Measurements from ENCODE around the gene TRPM7. TPM values are rescaled to one million over a fixed set of nuclear protein-coding genes. Genes with fewer than 3 reads are reported as not detected.

The TRPM7 gene
- total and polyA plus RNA-seq, 2 of the 13 experiments (the other 11 are each of a cell fraction or from before 2014, with no cell fraction given): 11.0 to 36.0 TPM

DNA sequence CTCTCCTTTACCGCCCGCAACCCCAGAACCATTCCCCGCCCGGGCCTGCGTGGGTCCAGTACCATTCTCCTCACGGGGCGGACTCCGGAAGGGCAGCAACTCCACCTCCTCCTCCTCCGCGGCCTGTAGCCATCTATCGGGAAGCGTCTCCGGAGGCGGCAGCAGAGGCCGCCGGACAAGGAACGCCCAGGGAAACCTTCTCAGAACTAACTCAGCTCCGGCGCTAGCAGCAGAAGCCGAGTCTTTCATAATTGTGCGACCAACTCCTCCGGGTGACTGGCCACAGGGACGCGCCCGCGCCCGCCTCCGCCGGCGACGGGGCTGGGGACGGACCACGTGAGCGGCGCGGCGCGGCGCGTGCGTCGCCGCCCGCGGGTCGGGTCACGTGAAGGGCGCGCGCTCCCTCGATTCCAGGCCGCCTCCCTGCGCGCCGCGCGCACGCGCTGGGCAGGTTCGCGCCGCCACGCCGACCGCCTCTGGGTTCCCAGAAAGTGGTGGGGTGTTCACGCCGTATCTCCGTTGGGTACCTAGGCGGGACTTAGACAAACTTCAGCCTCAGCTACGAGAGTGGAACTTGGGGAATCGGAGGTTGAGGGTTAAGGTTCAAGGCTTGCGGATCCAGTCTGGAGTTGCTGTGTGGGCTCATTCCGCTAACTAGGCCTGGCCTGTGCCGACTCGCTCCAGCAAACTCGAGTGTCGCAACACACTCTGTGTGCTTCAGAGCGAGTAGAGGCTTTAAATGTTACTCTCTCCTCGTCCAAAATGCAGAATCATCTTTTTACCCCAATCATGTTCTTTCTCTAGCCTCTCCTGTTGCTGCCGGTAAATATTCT, at the start of gene TRPM7 (continued):
- TF ChIP-seq, protein P1, sequence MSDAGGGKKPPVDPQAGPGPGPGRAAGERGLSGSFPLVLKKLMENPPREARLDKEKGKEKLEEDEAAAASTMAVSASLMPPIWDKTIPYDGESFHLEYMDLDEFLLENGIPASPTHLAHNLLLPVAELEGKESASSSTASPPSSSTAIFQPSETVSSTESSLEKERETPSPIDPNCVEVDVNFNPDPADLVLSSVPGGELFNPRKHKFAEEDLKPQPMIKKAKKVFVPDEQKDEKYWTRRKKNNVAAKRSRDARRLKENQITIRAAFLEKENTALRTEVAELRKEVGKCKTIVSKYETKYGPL (CRISPR knock-in tag; IDR thresholded peaks at IDR 0.05): peak; percentile 64; the same call in 1 of the 2 replicates
- TF ChIP-seq ZFP37 (CRISPR knock-in tag; IDR thresholded peaks at IDR 0.05; ENCODE audit: borderline replicate concordance) (no peak), ZNF790 (CRISPR knock-in tag; IDR thresholded peaks at IDR 0.05; ENCODE audit: borderline replicate concordance) (no peak; the same call in 1 of the 2 replicates), HCFC1 (IDR thresholded peaks at IDR 0.05; ENCODE audit: low read depth, low read length) (no peak), ZFP41 (CRISPR knock-in tag; IDR thresholded peaks at IDR 0.05; ENCODE audit: borderline replicate concordance) (no peak; the same call in 1 of the 2 replicates), ZNF543 (CRISPR knock-in tag; IDR thresholded peaks at IDR 0.05) (no peak), ZNF317 (CRISPR knock-in tag; IDR thresholded peaks at IDR 0.05) (peak; percentile 54; the same call in 1 of the 2 replicates), NFYB (CRISPR knock-in tag; IDR thresholded peaks at IDR 0.05) (peak; percentile 13; the same call in 1 of the 2 replicates), ZNF282 (IDR thresholded peaks at IDR 0.05; ENCODE audit: partially characterized antibody) (no peak), PHB2 (IDR thresholded peaks at IDR 0.05; ENCODE audit: partially characterized antibody) (no peak), REXO4 (CRISPR knock-in tag; IDR thresholded peaks at IDR 0.05; ENCODE audit: borderline replicate concordance) (no peak), ZNF296 (CRISPR knock-in tag; conservative IDR thresholded peaks at IDR 0.05) (no peak), SKI (IDR thresholded peaks at IDR 0.05; ENCODE audit: partially characterized antibody) (peak; percentile 86), HNF4A (CRISPR knock-in tag; IDR thresholded peaks at IDR 0.05) (peak; percentile 48; the same call in 1 of the 2 replicates), ZNF672 (CRISPR knock-in tag; IDR thresholded peaks at IDR 0.05) (no peak), ZNF879 (CRISPR knock-in tag; IDR thresholded peaks at IDR 0.05) (peak; percentile 61; the same call in 1 of the 2 replicates), TBP (CRISPR knock-in tag; IDR thresholded peaks at IDR 0.05) (no peak), KAT2B (IDR thresholded peaks at IDR 0.05; ENCODE audit: borderline replicate concordance, low read depth, low read length) (no peak), ZNF383 (CRISPR knock-in tag; IDR thresholded peaks at IDR 0.05; ENCODE audit: borderline replicate concordance) (peak; percentile 82; the same call in 1 of the 2 replicates)
- TF ChIP-seq, protein P2, sequence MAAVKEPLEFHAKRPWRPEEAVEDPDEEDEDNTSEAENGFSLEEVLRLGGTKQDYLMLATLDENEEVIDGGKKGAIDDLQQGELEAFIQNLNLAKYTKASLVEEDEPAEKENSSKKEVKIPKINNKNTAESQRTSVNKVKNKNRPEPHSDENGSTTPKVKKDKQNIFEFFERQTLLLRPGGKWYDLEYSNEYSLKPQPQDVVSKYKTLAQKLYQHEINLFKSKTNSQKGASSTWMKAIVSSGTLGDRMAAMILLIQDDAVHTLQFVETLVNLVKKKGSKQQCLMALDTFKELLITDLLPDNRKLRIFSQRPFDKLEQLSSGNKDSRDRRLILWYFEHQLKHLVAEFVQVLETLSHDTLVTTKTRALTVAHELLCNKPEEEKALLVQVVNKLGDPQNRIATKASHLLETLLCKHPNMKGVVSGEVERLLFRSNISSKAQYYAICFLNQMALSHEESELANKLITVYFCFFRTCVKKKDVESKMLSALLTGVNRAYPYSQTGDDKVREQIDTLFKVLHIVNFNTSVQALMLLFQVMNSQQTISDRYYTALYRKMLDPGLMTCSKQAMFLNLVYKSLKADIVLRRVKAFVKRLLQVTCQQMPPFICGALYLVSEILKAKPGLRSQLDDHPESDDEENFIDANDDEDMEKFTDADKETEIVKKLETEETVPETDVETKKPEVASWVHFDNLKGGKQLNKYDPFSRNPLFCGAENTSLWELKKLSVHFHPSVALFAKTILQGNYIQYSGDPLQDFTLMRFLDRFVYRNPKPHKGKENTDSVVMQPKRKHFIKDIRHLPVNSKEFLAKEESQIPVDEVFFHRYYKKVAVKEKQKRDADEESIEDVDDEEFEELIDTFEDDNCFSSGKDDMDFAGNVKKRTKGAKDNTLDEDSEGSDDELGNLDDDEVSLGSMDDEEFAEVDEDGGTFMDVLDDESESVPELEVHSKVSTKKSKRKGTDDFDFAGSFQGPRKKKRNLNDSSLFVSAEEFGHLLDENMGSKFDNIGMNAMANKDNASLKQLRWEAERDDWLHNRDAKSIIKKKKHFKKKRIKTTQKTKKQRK (IDR thresholded peaks at IDR 0.05; ENCODE audit: low read length): no peak
- TF ChIP-seq, protein P3, sequence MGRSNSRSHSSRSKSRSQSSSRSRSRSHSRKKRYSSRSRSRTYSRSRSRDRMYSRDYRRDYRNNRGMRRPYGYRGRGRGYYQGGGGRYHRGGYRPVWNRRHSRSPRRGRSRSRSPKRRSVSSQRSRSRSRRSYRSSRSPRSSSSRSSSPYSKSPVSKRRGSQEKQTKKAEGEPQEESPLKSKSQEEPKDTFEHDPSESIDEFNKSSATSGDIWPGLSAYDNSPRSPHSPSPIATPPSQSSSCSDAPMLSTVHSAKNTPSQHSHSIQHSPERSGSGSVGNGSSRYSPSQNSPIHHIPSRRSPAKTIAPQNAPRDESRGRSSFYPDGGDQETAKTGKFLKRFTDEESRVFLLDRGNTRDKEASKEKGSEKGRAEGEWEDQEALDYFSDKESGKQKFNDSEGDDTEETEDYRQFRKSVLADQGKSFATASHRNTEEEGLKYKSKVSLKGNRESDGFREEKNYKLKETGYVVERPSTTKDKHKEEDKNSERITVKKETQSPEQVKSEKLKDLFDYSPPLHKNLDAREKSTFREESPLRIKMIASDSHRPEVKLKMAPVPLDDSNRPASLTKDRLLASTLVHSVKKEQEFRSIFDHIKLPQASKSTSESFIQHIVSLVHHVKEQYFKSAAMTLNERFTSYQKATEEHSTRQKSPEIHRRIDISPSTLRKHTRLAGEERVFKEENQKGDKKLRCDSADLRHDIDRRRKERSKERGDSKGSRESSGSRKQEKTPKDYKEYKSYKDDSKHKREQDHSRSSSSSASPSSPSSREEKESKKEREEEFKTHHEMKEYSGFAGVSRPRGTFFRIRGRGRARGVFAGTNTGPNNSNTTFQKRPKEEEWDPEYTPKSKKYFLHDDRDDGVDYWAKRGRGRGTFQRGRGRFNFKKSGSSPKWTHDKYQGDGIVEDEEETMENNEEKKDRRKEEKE (IDR thresholded peaks at IDR 0.05): no peak
- TF ChIP-seq, protein P4, sequence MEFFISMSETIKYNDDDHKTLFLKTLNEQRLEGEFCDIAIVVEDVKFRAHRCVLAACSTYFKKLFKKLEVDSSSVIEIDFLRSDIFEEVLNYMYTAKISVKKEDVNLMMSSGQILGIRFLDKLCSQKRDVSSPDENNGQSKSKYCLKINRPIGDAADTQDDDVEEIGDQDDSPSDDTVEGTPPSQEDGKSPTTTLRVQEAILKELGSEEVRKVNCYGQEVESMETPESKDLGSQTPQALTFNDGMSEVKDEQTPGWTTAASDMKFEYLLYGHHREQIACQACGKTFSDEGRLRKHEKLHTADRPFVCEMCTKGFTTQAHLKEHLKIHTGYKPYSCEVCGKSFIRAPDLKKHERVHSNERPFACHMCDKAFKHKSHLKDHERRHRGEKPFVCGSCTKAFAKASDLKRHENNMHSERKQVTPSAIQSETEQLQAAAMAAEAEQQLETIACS (CRISPR knock-in tag; IDR thresholded peaks at IDR 0.05): peak; percentile 95
